ENCODE results near the gene KRT16.
A peak's percentile ranks its signal among the peaks of the same experiment; 100 is the strongest.

The KRT16 gene

DNA sequence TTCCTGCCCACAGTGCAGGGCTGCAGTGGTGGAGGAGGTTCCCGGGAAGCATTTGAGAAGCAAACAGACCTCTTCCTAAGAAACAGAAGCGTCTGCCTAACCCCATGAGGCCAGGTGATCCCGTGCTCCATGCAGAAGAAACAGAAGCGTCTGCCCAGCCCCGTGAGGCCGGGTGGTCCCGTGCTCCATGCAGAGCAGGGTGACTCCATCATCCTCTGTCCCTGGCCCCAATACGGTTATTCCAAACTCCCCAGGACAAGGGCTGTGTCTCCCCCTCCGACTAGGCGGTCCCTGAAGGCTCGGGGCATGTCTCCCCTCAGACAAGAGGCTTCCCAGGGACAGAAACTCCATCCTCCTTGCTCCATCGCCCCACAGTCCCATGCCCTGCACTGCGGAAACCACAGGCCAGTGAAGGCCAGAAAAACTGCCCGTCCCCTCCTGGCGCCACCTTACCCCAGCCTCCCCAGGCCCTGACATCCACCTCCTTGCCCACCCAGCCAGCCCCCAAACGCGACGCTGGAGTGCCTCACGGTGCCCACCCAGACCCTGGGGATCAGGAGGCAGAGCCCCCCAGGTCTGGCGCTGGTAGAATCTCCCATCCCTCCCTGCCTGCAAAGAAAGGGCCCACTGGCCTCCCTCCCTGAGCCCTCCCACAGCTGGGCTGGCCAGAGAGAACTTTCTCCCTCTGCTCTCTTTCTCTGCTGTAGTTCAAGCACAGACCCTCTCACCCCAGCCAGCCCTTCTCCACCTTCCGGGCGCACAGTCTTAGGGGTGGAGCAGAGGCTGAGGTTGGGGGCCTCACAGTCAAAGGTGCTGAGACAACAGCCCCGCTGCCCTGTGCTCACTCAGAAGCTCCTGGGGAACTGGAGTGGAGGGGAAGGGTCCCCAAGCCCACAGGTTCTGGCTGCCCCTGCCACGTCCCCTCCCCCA, 42.4 kb upstream of the KRT16 start:
- H3K27ac ChIP-seq, result no peak overlapping the region
- no peak overlapping the region for H3K4me2 ChIP-seq
- H3K9me3 ChIP-seq, result no peaks in the 10 kb centered on the region
- H3K9ac ChIP-seq, result no peak overlapping the region
- H4K20me1 ChIP-seq, result no peaks in the 10 kb centered on the region
- no peaks in the 10 kb centered on the region for H3K36me3 ChIP-seq
- H3K27me3 ChIP-seq, result no peaks in the 10 kb centered on the region
- peaks cover 16% of the 10 kb centered on the region for H3K4me1 ChIP-seq
- TF ChIP-seq Cebpa-rat (IDR thresholded peaks at IDR 0.05), result no peak
- no peak overlapping the region for H3K4me3 ChIP-seq

DNA sequence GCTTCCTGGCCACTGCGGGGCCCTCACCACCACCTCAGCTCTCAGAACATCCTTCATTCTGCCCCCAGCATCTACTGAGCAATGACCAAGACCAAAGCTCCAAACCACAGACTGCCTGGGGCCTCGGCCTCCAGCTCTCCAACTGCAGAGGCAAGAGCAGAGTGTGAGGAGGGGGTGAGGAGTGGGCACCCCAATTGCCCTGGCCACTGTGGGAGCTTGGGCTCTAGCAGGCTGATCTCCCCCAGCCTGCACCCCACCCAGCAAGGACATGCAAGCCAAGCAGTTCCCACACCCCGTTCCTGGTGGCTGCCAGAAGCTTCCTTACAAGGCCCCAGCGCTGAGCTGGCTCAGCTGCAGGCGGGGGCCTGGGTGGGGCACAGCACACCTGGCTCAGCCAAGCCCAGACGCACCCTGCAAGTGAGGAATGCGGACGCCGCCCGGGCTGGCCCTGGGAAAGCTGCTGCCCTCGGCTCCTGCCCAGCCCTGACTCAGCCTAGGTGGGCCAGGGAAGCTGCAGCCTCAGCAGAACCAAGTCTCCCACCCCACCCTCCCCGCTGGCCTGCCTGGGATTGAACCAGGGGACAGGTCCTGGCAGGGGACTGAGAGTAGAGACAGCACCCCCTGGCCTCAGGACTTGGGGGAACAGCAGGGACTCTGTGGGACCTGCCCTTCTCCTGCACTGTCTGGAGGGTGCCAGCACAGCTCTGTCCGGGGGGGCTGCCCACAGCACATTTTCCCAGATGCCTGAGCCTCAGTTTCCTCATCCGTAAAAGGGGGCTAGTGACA, 41.5 kb upstream of the KRT16 start:
- H3K4me2 ChIP-seq, result no peak overlapping the region
- no peak overlapping the region for H3K27ac ChIP-seq
- peaks cover 16% of the 10 kb centered on the region for H3K4me1 ChIP-seq
- H3K9ac ChIP-seq, result no peak overlapping the region
- H3K27me3 ChIP-seq, result no peaks in the 10 kb centered on the region
- no peaks in the 10 kb centered on the region for H3K9me3 ChIP-seq
- no peak overlapping the region for H3K4me3 ChIP-seq
- no peaks in the 10 kb centered on the region for H4K20me1 ChIP-seq
- H3K36me3 ChIP-seq, result no peaks in the 10 kb centered on the region
- no peak for TF ChIP-seq Cebpa-rat (IDR thresholded peaks at IDR 0.05)

DNA sequence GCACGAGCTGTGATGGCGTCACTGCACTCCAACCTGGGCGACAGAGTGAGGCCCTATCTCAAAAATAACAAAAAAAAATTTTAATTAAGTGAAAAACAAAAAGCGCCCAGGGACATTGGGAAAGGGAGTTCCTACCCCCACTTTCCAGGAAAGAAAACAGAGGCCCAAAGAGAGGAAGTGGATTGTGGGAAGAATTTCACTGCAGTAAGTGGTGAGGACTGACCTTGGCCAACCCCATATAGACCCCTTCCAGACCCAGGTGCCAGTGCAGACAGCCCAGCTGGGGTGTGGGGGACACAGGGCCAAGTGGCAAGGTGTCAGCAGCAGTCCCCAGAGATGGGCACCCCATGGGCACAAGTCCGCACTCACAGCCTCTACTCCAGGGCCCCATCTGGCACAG, 40.9 kb upstream of the KRT16 start:
- Histone ChIP-seq H3K27me3 (no peaks in the 10 kb centered on the region), H3K4me3 (no peak overlapping the region), H3K9me3 (no peaks in the 10 kb centered on the region), H4K20me1 (no peaks in the 10 kb centered on the region), H3K4me2 (no peak overlapping the region), H3K27ac (no peak overlapping the region), H3K36me3 (no peaks in the 10 kb centered on the region), H3K4me1 (peaks cover 17% of the 10 kb centered on the region), H3K9ac (no peak overlapping the region)
- no peak for TF ChIP-seq Cebpa-rat (IDR thresholded peaks at IDR 0.05)

DNA sequence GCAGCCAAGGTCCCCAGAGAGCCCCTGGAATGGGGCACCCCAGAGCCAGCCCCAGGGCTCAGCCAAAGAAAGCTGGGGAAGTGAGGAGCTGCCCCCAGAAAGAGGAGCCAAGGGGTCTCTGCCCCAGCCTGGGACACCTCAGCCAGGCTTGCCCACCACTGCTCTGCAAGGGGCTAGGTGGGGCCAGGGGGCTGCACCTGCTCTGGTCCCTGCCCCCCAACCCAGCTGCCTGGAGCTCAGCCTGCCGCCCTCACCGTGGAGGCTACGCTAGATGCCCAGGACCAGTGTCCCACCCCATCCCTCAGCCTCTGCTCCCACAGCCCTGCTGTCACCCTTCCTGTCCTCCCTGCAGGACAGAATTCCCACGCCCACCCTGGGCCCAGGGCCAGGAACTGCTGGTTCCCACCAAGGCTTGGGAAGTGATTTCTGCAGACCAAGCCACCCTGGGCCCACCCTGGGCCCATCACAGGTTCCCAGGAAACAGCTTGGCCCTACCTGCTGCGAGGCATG, 39.9 kb upstream of the KRT16 start:
- no peak overlapping the region for H3K4me2 ChIP-seq
- H3K9ac ChIP-seq, result no peak overlapping the region
- no peaks in the 10 kb centered on the region for H3K9me3 ChIP-seq
- no peak for TF ChIP-seq Cebpa-rat (IDR thresholded peaks at IDR 0.05)
- H3K4me3 ChIP-seq, result no peak overlapping the region
- H3K27me3 ChIP-seq, result no peaks in the 10 kb centered on the region
- no peaks in the 10 kb centered on the region for H4K20me1 ChIP-seq
- no peaks in the 10 kb centered on the region for H3K36me3 ChIP-seq
- H3K27ac ChIP-seq, result no peak overlapping the region
- H3K4me1 ChIP-seq, result peaks cover 18% of the 10 kb centered on the region

DNA sequence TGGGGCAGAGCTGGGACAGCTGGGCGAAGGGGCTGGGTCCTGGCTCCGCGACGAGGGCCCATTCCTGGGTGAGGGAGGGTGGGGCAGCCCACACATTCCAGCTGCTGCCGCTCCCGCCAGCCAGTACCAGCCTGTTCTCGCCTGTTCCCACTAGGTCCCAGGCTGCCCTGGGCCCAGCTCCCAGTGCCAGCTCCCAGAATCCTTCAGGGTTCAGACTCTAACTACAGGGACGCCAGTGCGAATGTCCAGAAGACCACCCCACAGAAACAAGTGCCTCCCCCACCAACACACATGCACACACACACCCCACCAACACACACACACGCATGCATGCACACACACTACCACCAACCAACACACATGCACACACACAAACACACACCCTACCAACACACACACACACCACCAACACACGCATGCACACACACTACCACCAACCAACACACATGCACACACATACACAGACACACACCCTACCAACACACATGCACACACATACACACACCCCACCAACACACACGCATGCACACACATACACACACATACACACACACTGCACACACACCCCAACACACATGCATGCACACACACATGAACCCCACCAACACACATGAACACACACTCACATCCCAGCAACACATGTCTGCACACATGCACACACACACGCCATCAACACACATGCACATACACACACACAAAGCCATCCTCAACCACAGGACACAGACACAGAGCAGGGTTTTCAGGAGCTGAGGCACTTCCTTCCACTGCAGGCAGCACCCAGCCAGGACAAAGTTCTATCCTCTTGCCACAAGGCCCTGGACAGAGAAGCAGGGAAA, 39.3 kb upstream of the KRT16 start:
- Histone ChIP-seq H4K20me1 (no peaks in the 10 kb centered on the region), H3K9ac (no peak overlapping the region), H3K4me2 (no peak overlapping the region), H3K4me3 (no peak overlapping the region), H3K27me3 (no peaks in the 10 kb centered on the region), H3K36me3 (no peaks in the 10 kb centered on the region), H3K27ac (no peak overlapping the region), H3K4me1 (peaks cover 12% of the 10 kb centered on the region), H3K9me3 (no peaks in the 10 kb centered on the region)
- TF ChIP-seq Cebpa-rat (IDR thresholded peaks at IDR 0.05), result no peak

DNA sequence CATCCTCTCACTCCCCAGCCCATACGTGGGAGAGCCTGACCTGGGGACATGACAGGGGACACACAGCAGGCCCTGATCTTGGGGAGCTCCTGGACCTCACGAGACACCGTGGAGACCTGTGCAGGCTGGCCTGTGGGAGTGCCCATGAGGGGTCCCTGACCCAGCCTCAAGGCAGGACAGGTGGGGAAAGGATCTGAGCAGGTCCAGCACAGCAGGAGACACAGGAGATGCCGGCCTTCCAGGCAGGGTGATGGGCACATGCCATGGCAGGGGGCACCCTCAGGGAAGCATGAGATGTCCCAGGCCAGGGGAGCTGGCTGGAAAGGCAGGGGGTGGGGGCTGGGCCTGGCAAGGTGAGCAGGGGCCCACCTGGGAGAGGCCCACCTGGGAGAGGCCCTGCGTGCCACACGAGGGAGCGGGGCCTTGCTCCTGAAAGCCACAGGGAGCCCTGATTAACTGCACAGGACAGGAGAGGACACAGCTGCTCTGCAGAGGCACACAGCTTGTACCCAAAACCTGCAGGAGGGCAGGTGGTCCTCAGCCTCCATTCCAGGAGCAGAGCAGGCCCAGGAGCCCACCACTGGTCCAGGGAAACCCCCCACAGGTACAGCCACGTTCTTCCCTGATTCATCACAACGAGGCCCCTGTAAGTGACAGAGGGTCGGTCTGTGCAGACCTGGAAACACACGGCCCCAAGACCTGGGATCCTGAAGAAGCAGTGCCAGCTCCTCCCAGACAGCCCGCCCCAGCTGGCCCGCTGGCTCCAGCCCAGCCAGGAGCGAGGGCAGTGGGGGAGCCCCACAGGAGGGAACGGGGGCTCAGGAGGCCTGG, 38.4 kb upstream of the KRT16 start:
- H3K27me3 ChIP-seq, result no peaks in the 10 kb centered on the region
- H3K4me2 ChIP-seq, result no peak overlapping the region
- H3K4me1 ChIP-seq, result peaks cover 11% of the 10 kb centered on the region
- no peak for TF ChIP-seq Cebpa-rat (IDR thresholded peaks at IDR 0.05)
- H3K4me3 ChIP-seq, result no peak overlapping the region
- no peaks in the 10 kb centered on the region for H4K20me1 ChIP-seq
- no peak overlapping the region for H3K9ac ChIP-seq
- no peaks in the 10 kb centered on the region for H3K36me3 ChIP-seq
- no peaks in the 10 kb centered on the region for H3K9me3 ChIP-seq
- H3K27ac ChIP-seq, result no peak overlapping the region

DNA sequence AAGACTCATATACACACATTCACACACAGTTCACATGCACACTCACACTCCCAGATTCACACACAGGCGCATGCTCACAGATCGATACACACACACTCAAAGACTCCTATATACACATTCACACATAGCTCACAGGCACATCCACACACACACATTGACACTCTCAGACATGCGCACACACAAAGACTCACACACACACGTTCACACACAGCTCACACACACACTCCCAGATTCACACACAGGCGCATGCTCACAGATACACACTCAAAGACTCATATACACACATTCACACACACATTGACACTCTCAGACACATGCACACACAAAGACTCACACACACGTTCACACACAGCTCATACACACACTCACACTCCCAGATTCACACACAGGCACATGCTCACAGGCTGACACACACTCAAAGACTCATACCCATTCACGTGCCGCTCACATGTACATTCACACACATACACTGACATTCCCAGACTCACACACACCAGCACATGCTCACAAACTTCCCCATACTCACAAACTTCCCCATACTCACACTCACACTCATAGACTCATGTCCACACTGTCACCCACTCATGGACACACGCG, 37.5 kb upstream of the KRT16 start:
- Histone ChIP-seq H3K27ac (no peak overlapping the region), H3K27me3 (no peaks in the 10 kb centered on the region), H4K20me1 (no peaks in the 10 kb centered on the region), H3K4me2 (no peak overlapping the region), H3K4me1 (peaks cover 11% of the 10 kb centered on the region), H3K4me3 (no peak overlapping the region), H3K36me3 (no peaks in the 10 kb centered on the region), H3K9me3 (no peaks in the 10 kb centered on the region), H3K9ac (no peak overlapping the region)
- TF ChIP-seq Cebpa-rat (IDR thresholded peaks at IDR 0.05), result no peak

DNA sequence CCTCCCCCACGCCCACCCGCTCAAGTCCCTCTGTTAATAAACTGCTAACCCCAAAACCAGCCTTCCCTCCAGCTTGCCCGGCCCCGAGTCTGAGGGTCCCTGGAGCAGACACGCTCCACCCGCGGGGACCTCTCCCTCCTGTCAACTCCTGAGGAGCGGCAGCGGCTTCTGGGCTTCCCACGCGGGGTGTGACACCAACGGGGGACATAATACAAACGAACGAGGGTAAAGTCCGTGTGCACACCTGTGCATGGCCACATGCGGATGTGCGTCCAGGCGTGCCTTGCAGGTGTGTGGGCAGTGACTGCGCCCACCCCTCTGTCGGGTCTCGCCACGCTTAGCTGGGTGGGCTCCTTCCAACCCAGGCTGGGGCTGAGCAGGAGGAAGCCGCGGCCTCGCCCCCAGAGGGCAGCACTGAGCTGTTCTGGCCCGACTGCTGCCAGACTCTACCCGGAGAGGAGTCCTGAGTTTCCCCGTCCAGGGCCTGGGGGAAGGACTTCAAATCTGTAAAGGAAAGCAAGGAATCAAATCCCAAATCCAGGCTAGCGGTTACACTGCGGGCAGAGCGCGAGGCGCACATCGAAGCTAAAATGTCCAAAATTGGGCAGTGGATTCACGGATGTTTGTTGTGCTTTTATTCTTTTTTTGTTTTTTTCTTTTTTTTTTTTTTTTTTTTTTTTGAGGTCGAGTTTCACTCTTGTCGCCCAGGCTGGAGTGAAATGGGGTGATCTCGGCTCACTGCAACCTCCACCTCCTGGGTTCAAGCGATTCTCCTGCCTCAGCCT, 36.0 kb upstream of the KRT16 start:
- Histone ChIP-seq H3K4me1 (peaks cover 11% of the 10 kb centered on the region), H3K27ac (no peak overlapping the region), H3K4me3 (peak overlapping the region; percentile 61)

More for the DNA sequence above, 36.0 kb upstream of the KRT16 start:
- H3K9ac ChIP-seq, result peak overlapping the region; percentile 32; the same call in 1 of the 2 replicates
- peak overlapping the region; percentile 94 for H3K4me2 ChIP-seq
- no peaks in the 10 kb centered on the region for H3K36me3 ChIP-seq
- no peaks in the 10 kb centered on the region for H3K27me3 ChIP-seq
- no peak for TF ChIP-seq Cebpa-rat (IDR thresholded peaks at IDR 0.05)
- H3K9me3 ChIP-seq, result no peaks in the 10 kb centered on the region
- no peaks in the 10 kb centered on the region for H4K20me1 ChIP-seq

Data from BLaER1 (cell line).